Mucosa of stomach (tissue), 1 donor: Measurements from ENCODE around the gene SYT3.

Experiments used
- H3K27me3 ChIP-seq: one replicate; pipeline ENCODE4 v1.7.0; 2013; ENCODE audit warnings: mild to moderate bottlenecking, low read length; ENCODE audit not compliant: control insufficient read depth, insufficient read depth
- H3K36me3 ChIP-seq: one replicate; pipeline ENCODE4 v1.7.0; 2013; ENCODE audit warnings: low read length; ENCODE audit not compliant: control insufficient read depth, insufficient read depth
- H3K4me1 ChIP-seq: one replicate; pipeline ENCODE4 v1.7.0; 2013; ENCODE audit warnings: mild to moderate bottlenecking, low read length; ENCODE audit not compliant: control insufficient read depth, insufficient read depth
- H3K4me3 ChIP-seq: one replicate; pipeline ENCODE4 v1.7.0; 2013; ENCODE audit warnings: low read length
- H3K9ac ChIP-seq: one replicate; pipeline ENCODE4 v1.7.0; 2013; ENCODE audit warnings: mild to moderate bottlenecking, low read length, moderate library complexity
- H3K9me3 ChIP-seq: one replicate; pipeline ENCODE4 v1.7.0; 2013; ENCODE audit warnings: mild to moderate bottlenecking, low read length, moderate library complexity; ENCODE audit not compliant: control insufficient read depth
- donor health status: Pancreatic carcinoma.

SYT3 gene

DNA sequence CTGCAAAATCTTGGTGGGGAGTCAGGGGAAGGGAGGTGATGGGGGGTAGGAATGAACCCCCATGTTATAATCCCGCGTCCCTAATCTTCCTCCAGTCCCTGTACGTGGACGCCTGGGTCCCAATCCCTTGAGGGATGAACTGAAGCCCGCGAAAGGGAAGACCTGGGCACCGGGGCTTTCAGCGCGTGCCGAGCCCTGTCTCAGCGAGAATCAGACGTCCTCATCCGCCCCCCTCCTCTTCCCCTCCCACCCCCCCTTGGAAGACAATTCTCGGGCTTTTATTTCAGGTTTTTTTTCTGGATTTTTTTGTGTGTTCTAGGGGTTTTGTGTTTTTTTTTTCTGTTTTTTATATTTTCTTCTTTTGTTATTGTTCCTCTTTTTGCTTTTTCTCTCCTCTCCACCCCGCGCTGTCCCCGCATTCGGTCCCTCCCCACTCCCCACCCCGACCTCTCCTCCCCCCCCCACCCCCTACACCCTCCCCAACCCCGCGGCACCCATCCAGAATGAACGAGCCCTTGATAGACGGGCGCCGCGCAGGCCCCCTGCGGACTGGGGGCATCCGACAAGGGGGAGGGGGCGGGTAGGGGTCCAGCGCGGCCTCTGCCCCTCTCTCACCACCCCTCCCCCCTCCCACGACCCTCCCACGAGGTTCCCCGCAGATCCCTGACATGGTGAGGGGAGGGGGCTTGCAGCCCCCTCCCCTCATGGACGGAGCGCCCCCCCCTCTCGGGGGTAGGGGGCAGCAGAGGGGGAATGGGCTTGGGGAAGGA lies 19.8 kb upstream of the SYT3 start:
- Histone ChIP-seq H3K36me3 (no peaks in the 10 kb centered on the region), H3K4me3 (no peak overlapping the region), H3K27me3 (peaks cover 28% of the 10 kb centered on the region), H3K9me3 (no peaks in the 10 kb centered on the region), H3K9ac (no peak overlapping the region), H3K4me1 (peaks cover 5% of the 10 kb centered on the region)

DNA sequence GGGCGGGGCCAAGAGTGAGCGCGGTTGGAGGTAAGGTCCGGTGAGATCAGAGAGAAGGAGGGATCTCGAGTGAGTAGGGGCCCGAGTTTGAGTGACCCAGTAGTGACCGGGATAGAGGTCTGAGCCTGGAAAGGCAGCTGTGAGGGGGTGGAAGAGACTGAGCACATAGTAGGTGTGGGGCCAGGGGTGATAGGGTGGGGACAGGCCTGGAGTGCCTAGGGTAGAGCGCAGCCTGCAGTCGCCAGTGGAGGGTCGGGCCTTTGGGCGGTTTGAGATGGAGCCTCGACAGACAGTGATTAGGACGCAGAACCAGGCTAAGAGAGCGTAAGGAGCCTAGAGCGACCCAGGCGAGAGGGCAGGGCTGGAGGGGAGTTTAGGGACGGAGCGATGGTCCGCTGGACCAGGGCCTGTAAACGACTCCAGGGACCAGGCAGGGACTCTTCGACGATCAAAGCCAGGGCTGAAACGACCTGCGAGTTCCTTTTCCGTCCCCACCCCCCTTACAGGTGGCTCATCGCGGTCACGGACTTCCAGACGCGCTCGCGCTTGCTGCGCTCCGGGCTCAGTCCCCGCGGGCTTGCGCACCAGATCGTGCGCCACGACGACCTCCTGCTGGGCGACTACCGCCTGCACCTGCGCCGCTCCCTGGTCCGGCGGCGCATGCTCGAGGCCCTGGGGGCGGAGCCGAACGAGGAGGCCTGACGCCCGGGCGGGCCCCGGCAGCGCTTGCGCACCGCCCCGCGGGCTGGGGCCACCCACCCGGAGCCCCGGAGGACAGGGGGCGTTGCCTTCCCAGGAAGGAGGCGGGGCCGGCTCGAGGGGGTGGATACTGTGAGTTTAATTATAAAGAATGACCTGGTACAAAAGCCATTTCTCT lies 19.0 kb upstream of the SYT3 start:
- Histone ChIP-seq H3K27me3 (peaks cover 24% of the 10 kb centered on the region), H3K9me3 (no peaks in the 10 kb centered on the region), H3K9ac (no peak overlapping the region), H3K36me3 (no peaks in the 10 kb centered on the region), H3K4me3 (no peak overlapping the region), H3K4me1 (peaks cover 5% of the 10 kb centered on the region)

DNA sequence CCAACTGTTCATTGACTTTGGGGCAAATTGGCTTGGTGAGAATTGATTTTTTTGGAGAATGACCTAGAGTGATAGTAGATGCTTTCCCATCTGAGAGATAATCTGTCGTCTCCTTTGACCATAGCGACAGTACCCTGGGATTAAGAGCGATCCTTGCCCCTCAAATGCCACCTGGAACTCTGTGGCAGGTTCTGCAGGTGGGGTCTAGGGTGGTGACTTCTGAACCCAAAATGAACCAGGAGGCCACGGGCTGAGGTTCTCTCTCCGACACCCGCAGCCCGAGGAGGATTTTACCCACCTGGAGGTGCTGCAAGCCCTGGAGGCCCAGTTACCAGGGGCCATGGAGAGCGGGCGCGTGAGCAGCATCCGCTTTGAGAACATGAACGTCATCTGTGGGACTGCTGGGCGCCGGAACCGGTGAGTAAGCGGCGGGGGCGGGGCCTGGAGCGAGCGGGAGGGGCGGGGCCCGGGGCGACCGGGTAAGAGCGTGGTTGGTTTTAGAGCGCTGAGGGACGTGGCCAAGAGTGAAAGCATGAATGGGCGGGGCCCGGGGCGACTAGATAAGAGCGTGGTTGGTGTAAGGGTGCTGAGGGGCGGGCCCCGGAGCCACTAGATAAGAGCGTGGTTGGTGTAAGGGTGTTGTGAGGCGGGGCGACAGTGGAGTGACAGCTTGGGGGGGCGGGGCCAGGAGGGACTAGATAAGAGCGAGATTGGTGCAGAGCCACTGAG lies 18.2 kb upstream of the SYT3 start:
- Histone ChIP-seq H3K9ac (no peak overlapping the region), H3K27me3 (peaks cover 24% of the 10 kb centered on the region)

DNA sequence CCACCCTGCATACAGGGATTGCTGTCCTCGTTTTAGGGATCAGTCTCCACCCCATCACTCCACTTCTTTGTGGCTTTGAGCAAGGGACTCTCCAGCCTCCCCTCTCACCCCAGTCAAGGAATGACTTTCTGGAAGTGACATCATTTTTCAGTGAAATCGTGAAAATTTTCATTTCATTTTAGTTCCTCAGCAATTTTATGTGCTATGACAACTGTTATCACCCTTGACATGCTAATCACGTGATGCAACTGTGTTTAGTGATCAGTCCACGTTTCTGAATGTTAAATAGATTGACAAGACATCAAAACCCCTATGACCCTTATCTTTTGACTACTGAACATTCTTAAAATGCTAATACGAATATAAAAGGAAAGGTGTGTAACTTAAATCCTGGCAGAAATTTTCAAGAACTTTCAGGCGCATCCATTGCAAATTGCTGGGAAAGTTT lies 17.6 kb upstream of the SYT3 start:
- Histone ChIP-seq H3K9me3 (no peaks in the 10 kb centered on the region), H3K9ac (no peak overlapping the region), H3K4me3 (no peak overlapping the region), H3K4me1 (peaks cover 5% of the 10 kb centered on the region), H3K27me3 (peaks cover 24% of the 10 kb centered on the region), H3K36me3 (no peaks in the 10 kb centered on the region)

More for the DNA sequence above, 18.2 kb upstream of the SYT3 start:
- H3K4me3 ChIP-seq: no peak overlapping the region
- H3K36me3 ChIP-seq: no peaks in the 10 kb centered on the region
- H3K4me1 ChIP-seq: peaks cover 5% of the 10 kb centered on the region
- H3K9me3 ChIP-seq: no peaks in the 10 kb centered on the region

DNA sequence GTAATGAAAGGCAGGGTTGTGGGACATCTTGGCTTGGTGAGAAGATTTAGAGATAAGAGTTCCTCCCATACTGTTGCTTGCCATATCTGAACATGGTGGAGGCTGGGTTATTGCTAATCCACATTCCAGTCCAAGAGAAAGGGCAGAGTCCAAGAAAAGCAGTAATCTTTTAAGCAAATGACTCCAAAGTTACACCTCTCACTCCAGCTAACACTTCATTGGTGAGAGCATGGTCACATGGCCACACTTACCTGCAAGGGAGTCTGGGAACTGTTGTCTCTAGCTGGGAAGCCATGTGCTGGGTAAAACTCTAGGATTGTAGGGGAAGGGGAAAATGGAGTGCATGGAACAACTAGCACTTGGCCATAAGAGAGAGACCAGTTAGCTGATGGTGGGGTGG lies 15.2 kb upstream of the SYT3 start:
- Histone ChIP-seq H3K36me3 (no peaks in the 10 kb centered on the region), H3K9me3 (no peaks in the 10 kb centered on the region), H3K27me3 (peaks cover 19% of the 10 kb centered on the region), H3K4me3 (no peak overlapping the region), H3K9ac (no peak overlapping the region), H3K4me1 (peaks cover 5% of the 10 kb centered on the region)

DNA sequence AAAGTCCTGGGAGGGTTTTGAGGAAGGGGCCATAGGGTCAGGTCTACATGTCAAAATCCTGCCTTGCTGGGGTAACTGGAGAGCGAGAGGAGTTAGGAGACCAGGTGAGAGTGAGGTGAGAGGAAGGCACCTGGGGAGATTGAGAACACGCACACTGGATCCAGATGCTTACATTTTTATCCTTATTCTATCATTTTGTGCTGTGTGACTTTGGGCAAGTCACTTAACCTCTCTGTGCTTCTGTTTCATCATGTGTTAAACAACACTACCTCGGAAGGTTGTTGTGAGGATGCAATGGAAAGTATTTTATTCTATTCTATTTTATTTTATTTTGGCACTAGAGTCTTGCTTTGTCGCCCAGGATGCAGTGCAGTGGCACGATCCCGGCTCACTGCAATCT lies 13.0 kb upstream of the SYT3 start:
- H3K9ac ChIP-seq: no peak overlapping the region
- no peaks in the 10 kb centered on the region for H3K36me3 ChIP-seq
- no peak overlapping the region for H3K4me3 ChIP-seq
- peaks cover 4% of the 10 kb centered on the region for H3K27me3 ChIP-seq
- no peaks in the 10 kb centered on the region for H3K9me3 ChIP-seq
- H3K4me1 ChIP-seq: no peaks in the 10 kb centered on the region

DNA sequence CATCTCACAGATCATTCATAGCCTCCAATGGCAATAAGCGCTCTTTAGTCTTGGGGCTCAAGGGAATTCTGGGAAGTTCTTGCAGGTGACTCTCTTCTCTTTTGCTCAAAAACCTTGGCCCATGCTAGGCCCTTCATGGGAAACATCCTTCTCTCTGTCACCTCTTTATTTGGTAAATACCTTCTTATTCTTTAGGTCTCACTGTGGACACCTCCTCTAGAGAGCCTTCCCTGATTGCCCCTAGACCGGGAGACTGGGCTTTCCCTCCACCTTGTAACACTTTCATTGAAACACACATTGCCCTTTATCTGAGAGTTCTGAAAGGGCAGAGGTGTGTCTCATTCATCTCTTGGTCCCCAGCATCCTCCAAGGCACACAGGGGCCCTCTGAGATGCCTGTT lies 11.5 kb upstream of the SYT3 start:
- no peaks in the 10 kb centered on the region for H3K36me3 ChIP-seq
- no peaks in the 10 kb centered on the region for H3K9me3 ChIP-seq
- H3K9ac ChIP-seq: no peak overlapping the region
- no peaks in the 10 kb centered on the region for H3K4me1 ChIP-seq
- peaks cover 4% of the 10 kb centered on the region for H3K27me3 ChIP-seq
- no peak overlapping the region for H3K4me3 ChIP-seq

DNA sequence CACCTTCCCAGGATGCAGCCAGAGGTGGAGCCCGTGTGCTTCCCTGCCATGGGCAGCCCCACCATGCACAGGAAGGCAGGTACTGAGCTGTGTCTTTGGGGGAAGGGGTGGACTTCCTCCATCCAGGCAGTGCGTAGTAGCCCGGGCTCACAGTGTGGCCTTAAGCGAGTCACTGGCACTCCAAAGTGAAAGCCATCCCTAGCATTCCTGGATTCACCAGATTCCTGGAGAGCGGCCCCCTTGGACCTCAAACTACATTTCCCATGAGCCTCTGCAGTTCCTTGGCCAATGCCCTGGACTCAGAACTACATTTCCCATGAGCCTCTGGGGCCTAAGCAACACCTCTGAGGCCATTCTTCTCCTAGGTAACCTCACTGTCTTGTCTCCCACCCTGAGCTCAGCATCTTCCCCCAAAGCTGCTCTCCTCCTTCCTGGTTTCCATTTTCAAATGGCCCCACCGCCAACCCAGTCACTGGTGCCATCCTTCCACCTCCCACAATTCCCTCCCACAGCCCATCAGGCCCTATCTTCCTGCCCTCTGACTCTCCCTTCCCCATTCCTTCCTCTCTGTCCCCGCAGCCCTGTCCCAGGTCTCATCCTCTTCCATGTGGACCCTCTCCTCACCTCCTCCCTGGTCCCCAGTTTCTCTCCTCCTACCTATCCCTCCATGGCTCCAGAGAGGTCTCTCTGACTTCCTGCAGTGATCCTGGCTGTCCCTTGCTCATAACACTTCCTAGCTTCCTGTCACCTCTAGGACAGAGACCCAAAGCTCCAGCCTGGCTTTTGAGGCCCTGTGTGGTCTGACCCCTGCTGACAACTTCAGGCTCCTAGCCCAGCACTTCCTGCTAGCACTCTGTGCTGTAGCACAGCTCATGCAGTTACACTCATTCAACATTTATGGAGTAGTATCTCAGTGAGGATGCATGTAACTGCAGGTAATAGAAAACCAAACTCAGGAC lies 10.0 kb upstream of the SYT3 start, which contains the start of gene C19orf81:
C19orf81 (plus strand) TSS at position 13 of the 959 bp plus-strand sequence; CDS start at position 13, 0 bp downstream.
- Histone ChIP-seq H3K4me1 (no peaks in the 10 kb centered on the region), H3K9ac (no peak within 1 kb of the TSS), H3K36me3 (no peaks in the 10 kb centered on the region), H3K27me3 (peaks cover 4% of the 10 kb centered on the region), H3K4me3 (no peak within 1 kb of the TSS), H3K9me3 (no peaks in the 10 kb centered on the region)

DNA sequence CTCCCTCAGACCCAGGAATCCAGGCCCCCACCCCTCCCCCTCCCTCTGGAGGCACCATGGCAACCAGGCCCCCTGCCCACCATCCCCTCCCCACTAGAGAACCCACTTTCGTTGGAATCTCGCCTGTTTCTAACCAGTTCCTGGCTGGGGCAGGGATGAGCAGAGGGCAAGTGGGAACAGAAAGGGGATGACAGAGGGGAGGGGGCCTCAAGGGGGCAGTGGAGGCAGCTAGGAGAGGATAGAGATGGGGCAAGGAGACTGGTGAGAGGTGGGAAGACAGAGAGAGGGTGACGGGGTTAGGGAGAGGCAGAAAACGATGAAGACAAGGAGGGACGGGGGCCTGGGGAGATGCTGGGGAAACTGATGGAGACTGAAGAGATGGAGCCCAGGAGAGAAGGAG lies 9.0 kb upstream of the SYT3 start:
- Histone ChIP-seq H3K36me3 (no peaks in the 10 kb centered on the region), H3K9me3 (no peaks in the 10 kb centered on the region), H3K9ac (no peak overlapping the region), H3K27me3 (peaks cover 4% of the 10 kb centered on the region), H3K4me1 (no peaks in the 10 kb centered on the region), H3K4me3 (no peak overlapping the region)

DNA sequence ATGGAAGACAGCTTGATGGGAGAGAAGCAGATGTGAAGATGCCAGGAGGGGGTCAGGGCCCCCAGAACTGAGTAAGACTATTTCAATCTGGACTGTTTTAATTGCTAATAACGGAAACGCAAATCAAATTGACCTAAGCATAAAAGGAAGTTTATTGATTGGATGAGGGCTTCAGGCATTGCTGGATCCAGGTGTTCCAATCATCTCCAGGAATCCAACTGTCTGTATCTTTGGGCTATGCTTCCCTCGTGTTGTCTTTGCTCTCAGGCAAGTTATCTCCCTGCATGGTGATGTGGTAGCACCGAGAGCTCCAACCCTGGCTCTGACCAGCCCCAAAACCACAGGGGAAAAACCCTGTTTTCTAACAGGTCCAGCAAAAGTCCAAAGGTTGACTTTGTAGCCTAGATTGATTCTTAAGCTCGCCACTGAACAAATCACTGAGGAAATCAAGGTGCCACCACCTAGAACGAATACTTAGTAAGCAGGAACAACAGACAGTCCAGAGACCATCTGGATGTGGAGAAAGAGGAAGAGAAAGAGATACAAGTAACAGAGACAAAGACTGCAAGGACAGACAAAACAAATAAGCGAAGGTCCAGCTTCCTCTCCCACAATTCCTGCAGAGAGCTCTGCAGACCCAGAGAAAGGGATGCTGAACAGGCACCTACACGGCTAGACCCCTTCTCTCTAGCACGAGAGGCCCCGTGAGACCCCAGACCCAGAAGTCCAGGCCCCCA lies 8.4 kb upstream of the SYT3 start:
- Histone ChIP-seq H3K9me3 (no peaks in the 10 kb centered on the region), H3K9ac (no peak overlapping the region), H3K27me3 (peaks cover 4% of the 10 kb centered on the region), H3K4me1 (no peaks in the 10 kb centered on the region), H3K36me3 (no peaks in the 10 kb centered on the region), H3K4me3 (no peak overlapping the region)
